K562 (cell line): ENCODE measurements around the gene MVD. TPM values are rescaled to one million over a fixed set of nuclear protein-coding genes. Genes with fewer than 3 reads are reported as not detected.

ENCODE experiments used
- ATAC-seq: fragments of 200-7000 bp; cut with Tn5 transposase; 3 replicates; pipeline ENCODE4 v1.9.1; 2020; ENCODE audit warnings: moderate library complexity
- BruUV-seq: library from RNA; stranded (reverse); fragments of 400-500 nt; replicated peaks from 2 replicates; lab custom pipeline; 2021; lab: Mats Ljungman, UMichigan
- CTCF ChIA-PET: fragments of 300-600 bp; formaldehyde crosslinking; extraction: SDS; loops from one replicate; lab custom pipeline; 2021; ENCODE audit warnings: low intra/inter-chr PET ratio; lab: Yijun Ruan, JAX
- POLR2A ChIA-PET: fragments of 300-600, 350-650 bp; sonication (Branson Sonifier 250); formaldehyde crosslinking; extraction: SDS; loops from one replicate; lab custom pipeline; 2021; ENCODE audit warnings: antibody characterized with exemption, inconsistent platforms; lab: Yijun Ruan, JAX
- DNase-seq, 4 experiments: peaks; one replicate each; pipeline versions ENCODE4 v3.0.0 to v3.0.0-alpha.2; 2011 to 2018; ENCODE audit warnings: low spot score in 3 of 4, mixed read lengths in 3 of 4; ENCODE audit errors: extremely low read depth in 1 of 4
- FAIRE-seq: peaks from 2 replicates; lab custom pipeline; 2011; peaks lifted over from hg19 to GRCh38; lab: Jason Lieb, UNC
- H2AFZ ChIP-seq: 2 replicates; pipeline ENCODE4 v1.6.0; 2011; ENCODE audit warnings: low read depth, low read length, control low read depth, inconsistent platforms
- H3K27ac ChIP-seq: fragments of 200-600 bp; 3 replicates; pipeline ENCODE4 v1.8.0; 2011; ENCODE audit warnings: low read depth, mild to moderate bottlenecking, control low read depth, inconsistent platforms, low read length, moderate library complexity, mixed read lengths; ENCODE audit errors: extremely low read depth
- H3K27me3 ChIP-seq, 2 experiments: fragments of 300-600 bp in 1 of 2; 2 replicates in 1 of 2; 3 replicates in 1 of 2; pipeline versions ENCODE4 v1.6.0 to v1.8.0; 2011; ENCODE audit warnings: inconsistent platforms in 2 of 2, low read length in 2 of 2, mild to moderate bottlenecking in 1 of 2, mixed read lengths in 1 of 2, moderate library complexity in 1 of 2; ENCODE audit not compliant: control insufficient read depth in 2 of 2, insufficient read depth in 2 of 2
- H3K36me3 ChIP-seq: fragments of 300-600 bp; 3 replicates; pipeline ENCODE4 v1.8.0; 2011; ENCODE audit warnings: mild to moderate bottlenecking, low read length, inconsistent platforms; ENCODE audit not compliant: control insufficient read depth, insufficient read depth
- H3K4me1 ChIP-seq, 2 experiments: fragments of 200-600 bp in 1 of 2; replicated peaks in 1 of 2; 2 replicates in 1 of 2; 3 replicates in 1 of 2; pipeline versions ENCODE4 v1.5.1 to v1.8.0; 2011; ENCODE audit warnings: inconsistent platforms in 2 of 2, low read length in 2 of 2, mild to moderate bottlenecking in 1 of 2, mixed read lengths in 1 of 2, moderate library complexity in 1 of 2; ENCODE audit not compliant: control insufficient read depth in 2 of 2, insufficient read depth in 2 of 2
- H3K4me2 ChIP-seq: 2 replicates; pipeline ENCODE4 v1.6.1; 2011; ENCODE audit warnings: low read length, control low read depth, inconsistent platforms, mixed read lengths; ENCODE audit not compliant: insufficient read depth
- H3K4me3 ChIP-seq: fragments of 200-600 bp; sonication (generic), shearing (Covaris generic); 2 replicates; pipeline ENCODE4 v1.5.1; 2016; ENCODE audit warnings: control low read depth, inconsistent platforms
- H3K79me2 ChIP-seq: fragments of 200-600 bp; 3 replicates; pipeline ENCODE4 v1.8.0; 2011; ENCODE audit warnings: low read length, inconsistent platforms; ENCODE audit not compliant: control insufficient read depth, insufficient read depth
- H3K9ac ChIP-seq, 2 experiments: 2 replicates each; pipeline versions ENCODE4 v1.6.0 to v1.6.1; 2011; ENCODE audit warnings: low read depth in 2 of 2, low read length in 2 of 2, control low read depth in 1 of 2, inconsistent platforms in 1 of 2, mild to moderate bottlenecking in 1 of 2, mixed read lengths in 1 of 2; ENCODE audit not compliant: insufficient read depth in 1 of 2
- H3K9me1 ChIP-seq: one replicate; pipeline ENCODE4 v1.6.0; 2011; ENCODE audit warnings: inconsistent platforms, mild to moderate bottlenecking, low read length, moderate library complexity; ENCODE audit not compliant: control insufficient read depth, insufficient read depth
- H3K9me3 ChIP-seq: replicated peaks from 2 replicates; pipeline ENCODE4 v1.5.1; 2011; ENCODE audit warnings: low read depth, low read length, inconsistent platforms; ENCODE audit not compliant: control insufficient read depth, insufficient read depth
- H4K20me1 ChIP-seq: replicated peaks from 2 replicates; pipeline ENCODE4 v1.6.1; 2011; ENCODE audit warnings: low read length, inconsistent platforms, mixed read lengths; ENCODE audit not compliant: control insufficient read depth, insufficient read depth
- ESRRA ChIP-seq: fragments of 450-650 bp; IDR thresholded peaks from 2 replicates; pipeline ENCODE4 v1.6.1; 2014; ENCODE audit warnings: low read depth, mild to moderate bottlenecking, moderate library complexity, borderline replicate concordance
- FOXA1 ChIP-seq: fragments of 450-650 bp; IDR thresholded peaks from 2 replicates; pipeline ENCODE4 v1.6.1; 2016; ENCODE audit warnings: mild to moderate bottlenecking, borderline replicate concordance
- MBD1 ChIP-seq: fragments of 250-450 bp; sonication (Bioruptor Pico); IDR thresholded peaks from 2 replicates; pipeline ENCODE4 v1.8.0; 2022; ENCODE audit warnings: inconsistent platforms
- POLR2B ChIP-seq: fragments of 450-650 bp; IDR thresholded peaks from 2 replicates; pipeline ENCODE4 v1.6.1; 2018; ENCODE audit warnings: low read depth; ENCODE audit not compliant: partially characterized antibody
- PREB ChIP-seq: sonication (generic); formaldehyde crosslinking; IDR thresholded peaks from 2 replicates; pipeline ENCODE4 v1.8.1; 2023; ENCODE audit warnings: mild to moderate bottlenecking, missing genetic modification reagents
- SMARCA5 ChIP-seq: fragments of 450-650 bp; IDR thresholded peaks from 2 replicates; pipeline ENCODE4 v1.6.1; 2016
- TAF7 ChIP-seq: fragments of 450-650 bp; IDR thresholded peaks from 2 replicates; pipeline ENCODE4 v1.6.1; 2016; ENCODE audit warnings: missing genetic modification characterization, missing compliant biosample characterization
- TFAM ChIP-seq: fragments of 250-450 bp; sonication (Bioruptor Pico); conservative IDR thresholded peaks from 2 replicates; pipeline ENCODE4 v1.5.0; 2021; ENCODE audit warnings: mild to moderate bottlenecking, moderate library complexity
- ZC3H8 ChIP-seq: fragments of 450-650 bp; IDR thresholded peaks from 2 replicates; pipeline ENCODE4 v1.6.1; 2017
- ZNF224 ChIP-seq: sonication (generic); formaldehyde crosslinking; IDR thresholded peaks from 2 replicates; pipeline ENCODE4 v1.8.0; 2022; ENCODE audit warnings: mild to moderate bottlenecking, missing genetic modification reagents
- ZNF395 ChIP-seq: fragments of 200-800 bp; sonication (Bioruptor generic); IDR thresholded peaks from 2 replicates; pipeline ENCODE4 v1.6.1; 2017; ENCODE audit warnings: missing genetic modification characterization, missing compliant biosample characterization
- ZNF586 ChIP-seq: fragments of 450-650 bp; formaldehyde crosslinking; conservative IDR thresholded peaks from 2 replicates; pipeline ENCODE4 v1.4.0; 2020; ENCODE audit warnings: mild to moderate bottlenecking, moderate library complexity
- ZSCAN32 ChIP-seq: fragments of 450-650 bp; formaldehyde crosslinking; IDR thresholded peaks from 2 replicates; pipeline ENCODE4 v1.4.0; 2020; ENCODE audit warnings: mild to moderate bottlenecking, moderate library complexity
- WGBS: fragments of 100-300 bp; shearing (Covaris generic); methylation state at CpG from one replicate; pipeline ENCODE4 v1.1.6; 2016; ENCODE audit warnings: low coverage, mixed read lengths; ENCODE audit not compliant: insufficient coverage; ENCODE audit errors: missing lambda C conversion rate; 5-methylcytosine and 5-hydroxymethylcytosine counted together
- in situ Hi-C: fragments of 300-500 bp; cut with MboI; formaldehyde crosslinking; loops from 4 replicates; pipeline ENCODE4 v1.15.0; 2018; ENCODE audit warnings: inconsistent platforms, mixed read lengths
- intact Hi-C: fragments of 100-400 bp; cut with micrococcal nuclease; formaldehyde crosslinking; loops from 2 replicates; pipeline ENCODE4 v1.14.2; 2022
- polyA plus RNA-seq, 8 experiments: library from polyadenylated mRNA; depleted of rRNA in 4 of 8; stranded (reverse) in 5 of 8; unstranded in 3 of 8; fragments of >200 nt; fragmentation: Nextera tagmentation in 2 of 8; fragmentation: Illumina TruSeq in 1 of 8; extraction: Ambion mirVana in 2 of 8; extraction: Trizol in 1 of 8; gene quantifications; 2 replicates each; pipeline versions ENCODE4 v1.2.1 to v1.2.3, GENCODE V29; 2011 to 2014; ENCODE audit warnings: inconsistent platforms in 1 of 8, missing spikeins in 1 of 8
- total RNA-seq, 7 experiments: library from RNA; depleted of rRNA in 6 of 7; stranded (reverse); fragments of >200 nt in 6 of 7; fragmentation: Illumina TruSeq in 2 of 7; extraction: Trizol in 2 of 7; gene quantifications; 2 replicates each; pipeline versions ENCODE4 v1.2.1 to v1.2.3, GENCODE V29; 2011 to 2021; ENCODE audit warnings: low replicate concordance in 1 of 7

MVD gene
- total and polyA plus RNA-seq, 9 of the 15 experiments (the other 6 are each of a cell fraction or from before 2014, with no cell fraction given): 12.2 to 141 (median 45.3) TPM

- no peaks in the 10 kb centered on the region for H3K27me3 ChIP-seq
- peaks cover 15% of the 10 kb centered on the region for H3K79me2 ChIP-seq
- ATAC-seq: no peak
- no TSS peak for BruUV-seq
- intact Hi-C loops (no loop called here), in situ Hi-C loops (no loop called here)
- H3K4me3 ChIP-seq: no peak overlapping the region
- CTCF ChIA-PET: no interaction called here
- H2AFZ ChIP-seq: no peak overlapping the region
- H3K4me1 ChIP-seq: peaks cover 10 to 40% of the 10 kb centered on the region in 2 experiments; a peak in 4 of 5 replicates
- no peak for DNase-seq
- no peak overlapping the region for H3K27ac ChIP-seq
- H3K9me3 ChIP-seq: no peaks in the 10 kb centered on the region
- peaks cover 91% of the 10 kb centered on the region for H3K36me3 ChIP-seq
- H3K4me2 ChIP-seq: no peak overlapping the region
- H3K9me1 ChIP-seq: no peaks in the 10 kb centered on the region
- POLR2A ChIA-PET: no interaction called here
- WGBS: 88% methylated on average over 13 of the region's 13 CpGs
- peaks cover 6% of the 10 kb centered on the region; the same call in 1 of the 2 replicates for H4K20me1 ChIP-seq
- H3K9ac ChIP-seq: no peak overlapping the region; a peak in 1 of 4 replicates
- FAIRE-seq: no peak
- TF ChIP-seq ZC3H8 (no peak), ZSCAN32 (CRISPR knock-in tag) (no peak), TFAM (CRISPR knock-in tag) (no peak), POLR2B (no peak), ESRRA (no peak), ZNF395 (CRISPR knock-in tag) (no peak), FOXA1 (no peak), MBD1 (CRISPR knock-in tag) (no peak), ZNF586 (CRISPR knock-in tag) (no peak), TAF7 (tag) (no peak), SMARCA5 (no peak), ZNF224 (CRISPR knock-in tag) (no peak), PREB (CRISPR knock-in tag) (no peak)
Measured at GRCh38 chr16:88623858-88624257, 39.0 kb downstream of the MVD start.
